HL-60 (cell line): ENCODE data around the gene NEURL1.

Source experiments
- DNase-seq, 2 experiments: peaks; one replicate each; pipeline ENCODE4 v3.0.0-alpha.2; 2010 to 2020; ENCODE audit warnings: low read depth in 1 of 2, low spot score in 1 of 2
- H3K27ac ChIP-seq: fragments of 250-450 bp; sonication (Bioruptor Pico); replicated peaks from 2 replicates; pipeline ENCODE4 v1.5.1; 2020; ENCODE audit warnings: mild to moderate bottlenecking, moderate library complexity
- H3K27me3 ChIP-seq: fragments of 250-450 bp; sonication (Bioruptor Pico); 2 replicates; pipeline ENCODE4 v1.5.1; 2021; ENCODE audit warnings: mild to moderate bottlenecking, moderate library complexity; ENCODE audit not compliant: insufficient read depth, poor library complexity, severe bottlenecking
- H3K4me3 ChIP-seq: replicated peaks from 2 replicates; pipeline ENCODE4 v1.5.1; 2011; ENCODE audit warnings: mild to moderate bottlenecking, control low read depth, low read length; ENCODE audit not compliant: insufficient read depth
- CTCF ChIP-seq: IDR thresholded peaks from one replicate; pipeline ENCODE4 v1.5.1; 2011; ENCODE audit warnings: low read length, control low read depth, inconsistent platforms; ENCODE audit not compliant: insufficient read depth
- GABPA ChIP-seq: IDR thresholded peaks from 2 replicates; pipeline ENCODE4 v1.6.1; 2012; ENCODE audit warnings: low read depth
- POLR2AphosphoS5 ChIP-seq: IDR thresholded peaks from 2 replicates; pipeline ENCODE4 v1.6.1; 2012; ENCODE audit warnings: low read depth
- REST ChIP-seq: IDR thresholded peaks from 2 replicates; pipeline ENCODE4 v1.6.1; 2012; ENCODE audit warnings: low read depth; ENCODE audit not compliant: insufficient replicate concordance
- SPI1 ChIP-seq: IDR thresholded peaks from 2 replicates; pipeline ENCODE4 v1.6.1; 2012; ENCODE audit warnings: low read depth, mild to moderate bottlenecking, borderline replicate concordance

Gene NEURL1

DNA sequence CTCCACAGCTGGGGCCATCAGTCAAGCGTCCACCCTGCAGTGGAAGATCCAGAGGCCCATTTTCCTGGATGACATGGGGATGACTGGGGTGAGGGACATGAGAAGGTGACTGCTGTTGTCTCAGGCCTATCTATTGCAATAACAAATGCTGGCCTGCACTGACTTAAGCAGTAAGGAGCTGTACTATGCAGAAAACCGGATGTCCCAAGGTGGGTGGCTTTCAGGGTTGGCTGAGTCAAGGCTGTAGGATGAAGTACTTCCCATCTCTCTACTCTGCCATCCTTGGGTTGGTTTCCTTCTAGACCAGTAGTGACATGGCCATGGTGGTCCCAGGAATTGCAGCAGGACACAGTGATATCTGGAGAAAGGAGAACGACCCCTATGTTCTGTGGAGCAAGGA lies 48.1 kb downstream of the NEURL1 start:
- H3K27me3 ChIP-seq, result peaks cover 7% of the 10 kb centered on the region
- DNase-seq, result no peak
- no peak overlapping the region for H3K4me3 ChIP-seq
- TF ChIP-seq POLR2AphosphoS5, result no peak
- no peak for TF ChIP-seq REST
- no peak for TF ChIP-seq SPI1
- TF ChIP-seq GABPA, result no peak
- no peak for TF ChIP-seq CTCF
- no peak overlapping the region for H3K27ac ChIP-seq

- Histone ChIP-seq H3K27me3 (peaks cover 7% of the 10 kb centered on the region), H3K4me3 (no peak overlapping the region), H3K27ac (no peak overlapping the region)
- TF ChIP-seq GABPA, result no peak
- peak; percentile 10 for TF ChIP-seq CTCF
- TF ChIP-seq SPI1, result peak; percentile 70
- DNase-seq, result peak in 1 of 2 experiments; percentile 12
Observed at GRCh38 chr10:103542764-103543616, 49.5 kb downstream of the NEURL1 start.

DNA sequence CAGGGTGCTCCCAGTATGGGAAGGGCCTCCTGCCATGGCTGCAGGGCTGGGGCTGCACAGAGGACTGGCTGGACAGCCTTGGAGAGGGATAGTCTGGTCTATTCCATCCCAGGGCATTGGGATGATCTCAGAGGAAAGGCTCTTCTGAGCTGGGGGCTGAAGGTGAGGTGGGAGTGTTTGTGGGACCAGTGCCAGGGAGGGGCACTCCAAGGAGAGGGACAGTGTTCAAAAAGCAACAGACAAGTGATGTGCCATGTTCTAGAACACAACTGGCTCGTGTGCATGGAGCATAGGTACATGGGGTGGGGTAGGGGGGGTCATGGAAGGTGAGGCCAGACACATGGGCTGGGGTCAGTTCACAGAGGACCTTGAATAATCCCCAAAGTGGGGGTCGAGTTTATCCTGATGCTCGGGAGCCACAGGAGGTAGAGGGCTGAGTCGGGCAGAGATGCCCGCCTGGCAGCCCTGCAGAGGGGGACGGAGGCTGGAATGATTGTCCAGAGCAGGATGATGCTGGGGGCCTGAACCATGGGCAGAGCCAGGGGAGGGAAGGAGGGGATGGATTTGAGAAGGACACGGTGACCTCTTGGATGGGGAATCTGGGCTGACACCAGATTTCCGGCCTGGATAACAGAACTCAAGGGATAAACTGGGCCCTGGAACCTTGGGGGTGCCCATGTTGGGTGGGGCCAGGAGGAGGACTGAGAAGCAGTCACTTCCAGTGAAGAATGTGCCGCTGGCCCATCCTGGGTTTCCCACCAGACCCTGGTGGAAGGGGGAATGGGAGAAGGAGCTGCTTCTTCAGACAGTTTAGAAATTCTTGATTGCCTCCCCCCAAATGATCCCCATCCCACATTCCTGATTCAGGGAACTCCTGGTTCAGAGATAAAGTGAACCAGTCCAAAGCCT lies 50.4 kb downstream of the NEURL1 start:
- TF ChIP-seq CTCF (no peak), GABPA (no peak), SPI1 (no peak), POLR2AphosphoS5 (no peak), REST (no peak)
- H3K27ac ChIP-seq, result no peak overlapping the region
- H3K4me3 ChIP-seq, result no peak overlapping the region
- H3K27me3 ChIP-seq, result peaks cover 7% of the 10 kb centered on the region
- DNase-seq, result no peak
